ENCODE measurements around the gene SLC39A3. TPM values are rescaled to one million over a fixed set of nuclear protein-coding genes. Genes with fewer than 3 reads are reported as not detected.
A peak's percentile ranks its signal among the peaks of the same experiment; 100 is the strongest.

Gene SLC39A3
- total and polyA plus RNA-seq, 10 of the 15 experiments (the other 5 are each of a cell fraction or from before 2014, with no cell fraction given): 0.63 to 67.1 (median 51.2) TPM

DNA sequence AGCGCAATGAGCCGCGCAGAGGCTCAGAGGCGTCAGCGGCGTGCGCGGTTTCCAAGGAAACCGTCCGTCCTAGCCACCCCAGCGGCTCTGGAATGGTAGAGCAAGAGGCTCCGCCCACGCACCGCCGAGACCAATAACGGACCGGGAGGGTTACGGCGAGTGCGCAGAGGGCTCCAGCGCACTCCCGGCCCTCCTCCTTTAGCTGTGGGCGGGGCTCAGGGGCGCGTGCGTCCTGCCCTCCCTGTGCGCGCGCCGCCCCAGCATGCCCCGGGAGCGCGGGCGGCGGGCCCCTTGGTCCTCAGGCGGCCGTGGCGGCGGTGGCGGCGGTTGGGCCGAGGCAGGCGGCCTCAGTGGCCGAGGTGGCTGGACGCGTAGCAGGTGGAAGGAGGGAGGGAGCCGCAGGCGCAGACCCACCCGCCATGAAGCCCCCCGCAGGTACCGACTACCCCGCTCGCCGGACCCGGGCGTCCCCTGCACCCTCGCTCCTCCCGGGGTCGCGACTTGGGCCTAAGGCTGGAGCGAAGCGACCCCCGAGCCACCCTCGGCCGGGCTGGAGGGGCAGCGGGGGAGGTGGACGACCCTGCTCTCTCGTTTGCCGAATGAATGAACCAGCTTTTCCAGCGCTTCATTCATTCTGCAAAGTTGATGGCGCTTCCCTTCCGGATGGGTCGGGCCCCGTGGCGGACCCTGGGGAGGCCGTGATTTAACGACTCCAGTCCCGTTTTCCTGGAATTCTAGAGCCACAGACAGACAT lies 45.6 kb upstream of the SLC39A3 start, which contains the start of gene THOP1:
TSS of gene THOP1 (plus strand) at position 260 of the 754 bp plus-strand sequence. CDS start at position 420, 160 bp downstream.
- WGBS (ENCODE audit: insufficient coverage, insufficient replicate concordance, low lambda C conversion rate, missing lambda C conversion rate): 1% methylated on average over 75 of the region's 78 CpGs
- intact Hi-C loops (cut with micrococcal nuclease; ENCODE audit: unreplicated experiment): loop anchor here (10.0 kb wide), 1 partner anchor 511 kb away; no protein-coding TSS in a partner anchor
- ChIA-PET RAD21 (ENCODE audit: unreplicated experiment) (interaction anchor here (0.5 to 1.0 kb wide), 2 partner anchors 137 to 219 kb away, joined by 3 to 6 read pairs; no protein-coding TSS in a partner anchor), CTCF (interaction anchor here (0.7 to 1.0 kb wide), 2 partner anchors 56 to 1755 kb away, joined by 3 read pairs; no protein-coding TSS in a partner anchor), SMC1A (ENCODE audit: uncharacterized antibody, unreplicated experiment) (no interaction called here), POLR2A (interaction anchor here (0.9 to 1.3 kb wide), 3 partner anchors 137 to 309 kb away, joined by 3 to 5 read pairs (median 3); partner anchors contain the start of gene GADD45B)
- peak within 1 kb of the TSS; percentile 86 for H2AFZ ChIP-seq (ENCODE audit: control insufficient read depth, low read depth, low read length)
- H3K9ac ChIP-seq (ENCODE audit: control insufficient read depth, insufficient read depth, low read length): peak within 1 kb of the TSS; percentile 85
- H3K36me3 ChIP-seq (ENCODE audit: control insufficient read depth in 2 of 2, insufficient read depth in 2 of 2, low read length in 1 of 2): peaks cover 0 to 2% of the 10 kb centered on the region in 2 experiments; a peak in 2 of 4 replicates
- no peaks in the 10 kb centered on the region for H3K9me3 ChIP-seq (replicated peaks; ENCODE audit: control insufficient read depth, insufficient read depth, low read length)
- ATAC-seq: peak; percentile 78
- in situ Hi-C loops (cut with MboI): no loop called here
- DNase-seq (ENCODE audit: low read depth, low spot score): peak; percentile 90
- H3K79me2 ChIP-seq (ENCODE audit: control insufficient read depth, insufficient read depth, low read length): peaks cover 74% of the 10 kb centered on the region
- peak within 1 kb of the TSS; percentile 87 for H3K4me3 ChIP-seq
- FAIRE-seq: peak; percentile 88
- TSS peak; percentile 84 for BruUV-seq (replicated peaks)
- H4K20me1 ChIP-seq (ENCODE audit: control insufficient read depth, insufficient read depth): no peaks in the 10 kb centered on the region
- H3K4me1 ChIP-seq (ENCODE audit: control insufficient read depth, insufficient read depth, low read length): peaks cover 38% of the 10 kb centered on the region
- H3K4me2 ChIP-seq (ENCODE audit: control insufficient read depth, insufficient read depth): peak within 1 kb of the TSS; percentile 96
- no peaks in the 10 kb centered on the region for H3K27me3 ChIP-seq (replicated peaks in 1 of 2; ENCODE audit: control insufficient read depth in 2 of 2, insufficient read depth in 2 of 2, low read length in 1 of 2)
- H3K27ac ChIP-seq (ENCODE audit: control insufficient read depth, insufficient read depth): peak within 1 kb of the TSS; percentile 77
- TF ChIP-seq, protein P1, sequence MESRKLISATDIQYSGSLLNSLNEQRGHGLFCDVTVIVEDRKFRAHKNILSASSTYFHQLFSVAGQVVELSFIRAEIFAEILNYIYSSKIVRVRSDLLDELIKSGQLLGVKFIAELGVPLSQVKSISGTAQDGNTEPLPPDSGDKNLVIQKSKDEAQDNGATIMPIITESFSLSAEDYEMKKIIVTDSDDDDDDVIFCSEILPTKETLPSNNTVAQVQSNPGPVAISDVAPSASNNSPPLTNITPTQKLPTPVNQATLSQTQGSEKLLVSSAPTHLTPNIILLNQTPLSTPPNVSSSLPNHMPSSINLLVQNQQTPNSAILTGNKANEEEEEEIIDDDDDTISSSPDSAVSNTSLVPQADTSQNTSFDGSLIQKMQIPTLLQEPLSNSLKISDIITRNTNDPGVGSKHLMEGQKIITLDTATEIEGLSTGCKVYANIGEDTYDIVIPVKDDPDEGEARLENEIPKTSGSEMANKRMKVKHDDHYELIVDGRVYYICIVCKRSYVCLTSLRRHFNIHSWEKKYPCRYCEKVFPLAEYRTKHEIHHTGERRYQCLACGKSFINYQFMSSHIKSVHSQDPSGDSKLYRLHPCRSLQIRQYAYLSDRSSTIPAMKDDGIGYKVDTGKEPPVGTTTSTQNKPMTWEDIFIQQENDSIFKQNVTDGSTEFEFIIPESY (IDR thresholded peaks at IDR 0.05): no peak
- TF ChIP-seq SRF (IDR thresholded peaks at IDR 0.05; ENCODE audit: low read depth in 2 of 2, low read length in 2 of 2) (no peak), SREBF2 (IDR thresholded peaks at IDR 0.05; ENCODE audit: low read length) (no peak), ASH2L (IDR thresholded peaks at IDR 0.05; ENCODE audit: borderline replicate concordance, low read depth) (no peak), TCF7 (IDR thresholded peaks at IDR 0.05; ENCODE audit: borderline replicate concordance) (no peak), JUND (IDR thresholded peaks at IDR 0.05; ENCODE audit: low read depth, low read length) (no peak), EED (IDR thresholded peaks at IDR 0.05; ENCODE audit: low read depth) (no peak), SIN3A (IDR thresholded peaks at IDR 0.05; ENCODE audit: low read depth, low read length) (peak; percentile 16; the same call in 1 of the 2 replicates), CBX3 (IDR thresholded peaks at IDR 0.05; ENCODE audit: borderline replicate concordance, low read depth) (no peak), ZNF24 (IDR thresholded peaks at IDR 0.05) (0 out of 2 replicates have a peak, but pooled peaks have one; percentile 74), ZNF217 (IDR thresholded peaks at IDR 0.05) (no peak), MTA2 (IDR thresholded peaks at IDR 0.05; ENCODE audit: low read depth) (no peak), HDGF (IDR thresholded peaks at IDR 0.05) (peak; percentile 84)
- TF ChIP-seq, protein P2, sequence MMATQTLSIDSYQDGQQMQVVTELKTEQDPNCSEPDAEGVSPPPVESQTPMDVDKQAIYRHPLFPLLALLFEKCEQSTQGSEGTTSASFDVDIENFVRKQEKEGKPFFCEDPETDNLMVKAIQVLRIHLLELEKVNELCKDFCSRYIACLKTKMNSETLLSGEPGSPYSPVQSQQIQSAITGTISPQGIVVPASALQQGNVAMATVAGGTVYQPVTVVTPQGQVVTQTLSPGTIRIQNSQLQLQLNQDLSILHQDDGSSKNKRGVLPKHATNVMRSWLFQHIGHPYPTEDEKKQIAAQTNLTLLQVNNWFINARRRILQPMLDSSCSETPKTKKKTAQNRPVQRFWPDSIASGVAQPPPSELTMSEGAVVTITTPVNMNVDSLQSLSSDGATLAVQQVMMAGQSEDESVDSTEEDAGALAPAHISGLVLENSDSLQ (IDR thresholded peaks at IDR 0.05): peak; percentile 85
- TF ChIP-seq, protein P3, sequence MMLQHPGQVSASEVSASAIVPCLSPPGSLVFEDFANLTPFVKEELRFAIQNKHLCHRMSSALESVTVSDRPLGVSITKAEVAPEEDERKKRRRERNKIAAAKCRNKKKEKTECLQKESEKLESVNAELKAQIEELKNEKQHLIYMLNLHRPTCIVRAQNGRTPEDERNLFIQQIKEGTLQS (IDR thresholded peaks at IDR 0.05; ENCODE audit: borderline replicate concordance, extremely low read depth, low read depth, low read length): no peak
- TF ChIP-seq, protein P4, sequence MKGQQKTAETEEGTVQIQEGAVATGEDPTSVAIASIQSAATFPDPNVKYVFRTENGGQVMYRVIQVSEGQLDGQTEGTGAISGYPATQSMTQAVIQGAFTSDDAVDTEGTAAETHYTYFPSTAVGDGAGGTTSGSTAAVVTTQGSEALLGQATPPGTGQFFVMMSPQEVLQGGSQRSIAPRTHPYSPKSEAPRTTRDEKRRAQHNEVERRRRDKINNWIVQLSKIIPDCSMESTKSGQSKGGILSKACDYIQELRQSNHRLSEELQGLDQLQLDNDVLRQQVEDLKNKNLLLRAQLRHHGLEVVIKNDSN (IDR thresholded peaks at IDR 0.05; ENCODE audit: borderline replicate concordance, extremely low read length, insufficient read depth, low read depth, low read length): no peak
- TF ChIP-seq, protein P5, sequence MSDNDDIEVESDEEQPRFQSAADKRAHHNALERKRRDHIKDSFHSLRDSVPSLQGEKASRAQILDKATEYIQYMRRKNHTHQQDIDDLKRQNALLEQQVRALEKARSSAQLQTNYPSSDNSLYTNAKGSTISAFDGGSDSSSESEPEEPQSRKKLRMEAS (IDR thresholded peaks at IDR 0.05; ENCODE audit: low read depth, low read length): peak; percentile 21; the same call in 1 of the 2 replicates
- TF ChIP-seq, protein P6, sequence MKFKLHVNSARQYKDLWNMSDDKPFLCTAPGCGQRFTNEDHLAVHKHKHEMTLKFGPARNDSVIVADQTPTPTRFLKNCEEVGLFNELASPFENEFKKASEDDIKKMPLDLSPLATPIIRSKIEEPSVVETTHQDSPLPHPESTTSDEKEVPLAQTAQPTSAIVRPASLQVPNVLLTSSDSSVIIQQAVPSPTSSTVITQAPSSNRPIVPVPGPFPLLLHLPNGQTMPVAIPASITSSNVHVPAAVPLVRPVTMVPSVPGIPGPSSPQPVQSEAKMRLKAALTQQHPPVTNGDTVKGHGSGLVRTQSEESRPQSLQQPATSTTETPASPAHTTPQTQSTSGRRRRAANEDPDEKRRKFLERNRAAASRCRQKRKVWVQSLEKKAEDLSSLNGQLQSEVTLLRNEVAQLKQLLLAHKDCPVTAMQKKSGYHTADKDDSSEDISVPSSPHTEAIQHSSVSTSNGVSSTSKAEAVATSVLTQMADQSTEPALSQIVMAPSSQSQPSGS (IDR thresholded peaks at IDR 0.05; ENCODE audit: low read length): no peak

All from GM12878 (cell line).